GM12878 (cell line): Measurements from ENCODE around the gene ANKMY2. TPM values are rescaled to one million over a fixed set of nuclear protein-coding genes. Genes with fewer than 3 reads are reported as not detected.

Experiments
- ATAC-seq: fragments of 200-7000 bp; cut with Tn5 transposase; 3 replicates; pipeline ENCODE4 v1.9.1; 2020; ENCODE audit warnings: mild to moderate bottlenecking, moderate library complexity
- BruUV-seq: library from RNA; stranded (reverse); fragments of 400-500 nt; replicated peaks from 2 replicates; lab custom pipeline; 2021; lab: Mats Ljungman, UMichigan
- CTCF ChIA-PET: fragments of 300-600 bp; sonication (Branson Sonifier 250); formaldehyde crosslinking; extraction: SDS; loops from one replicate; lab custom pipeline; 2021; ENCODE audit warnings: inconsistent platforms; lab: Yijun Ruan, JAX
- POLR2A ChIA-PET: fragments of 350-600 bp; formaldehyde crosslinking; extraction: SDS; loops from one replicate; lab custom pipeline; 2021; ENCODE audit warnings: inconsistent platforms; lab: Charles Lee
- RAD21 ChIA-PET: fragments of 300-600 bp; sonication (Branson Sonifier 250); formaldehyde crosslinking; loops from one replicate; lab custom pipeline; 2023; ENCODE audit warnings: antibody characterized with exemption; ENCODE audit not compliant: unreplicated experiment; lab: Charles Lee
- SMC1A ChIA-PET: fragments of 300-600 bp; sonication (Branson Sonifier 250); formaldehyde crosslinking; loops from one replicate; lab custom pipeline; 2023; ENCODE audit not compliant: unreplicated experiment, uncharacterized antibody; lab: Charles Lee
- DNase-seq: peaks from one replicate; pipeline ENCODE4 v3.0.0-alpha.2; 2011; ENCODE audit warnings: low read depth, low spot score
- FAIRE-seq: peaks from 3 replicates; lab custom pipeline; 2011; peaks lifted over from hg19 to GRCh38; lab: Jason Lieb, UNC
- H2AFZ ChIP-seq: 2 replicates; pipeline ENCODE4 v1.6.0; 2011; ENCODE audit warnings: low read depth, low read length, control low read depth; ENCODE audit not compliant: control insufficient read depth
- H3K27ac ChIP-seq: 2 replicates; pipeline ENCODE4 v1.5.1; 2011; ENCODE audit warnings: control low read depth; ENCODE audit not compliant: control insufficient read depth, insufficient read depth
- H3K27me3 ChIP-seq, 2 experiments: replicated peaks in 1 of 2; 2 replicates each; pipeline versions ENCODE4 v1.6.0 to v1.6.1; 2011; ENCODE audit warnings: low read length in 1 of 2; ENCODE audit not compliant: control insufficient read depth in 2 of 2, insufficient read depth in 2 of 2
- H3K36me3 ChIP-seq, 2 experiments: 2 replicates each; pipeline ENCODE4 v1.5.1; 2011; ENCODE audit warnings: low read length in 1 of 2; ENCODE audit not compliant: control insufficient read depth in 2 of 2, insufficient read depth in 2 of 2
- H3K4me1 ChIP-seq: 2 replicates; pipeline ENCODE4 v1.6.1; 2011; ENCODE audit warnings: mild to moderate bottlenecking, low read length, moderate library complexity, mixed read lengths; ENCODE audit not compliant: control insufficient read depth, insufficient read depth
- H3K4me2 ChIP-seq: 2 replicates; pipeline ENCODE4 v1.6.0; 2011; ENCODE audit warnings: control low read depth; ENCODE audit not compliant: control insufficient read depth, insufficient read depth
- H3K4me3 ChIP-seq: fragments of 200-600 bp; sonication (generic); 2 replicates; pipeline ENCODE4 v1.5.1; 2016
- H3K79me2 ChIP-seq: 2 replicates; pipeline ENCODE4 v1.6.0; 2011; ENCODE audit warnings: low read length; ENCODE audit not compliant: control insufficient read depth, insufficient read depth
- H3K9ac ChIP-seq: 2 replicates; pipeline ENCODE4 v1.8.0; 2011; ENCODE audit warnings: low read length, control low read depth, mixed read lengths; ENCODE audit not compliant: control insufficient read depth, insufficient read depth
- H3K9me3 ChIP-seq: replicated peaks from 3 replicates; pipeline ENCODE4 v1.5.1; 2011; ENCODE audit warnings: mild to moderate bottlenecking, low read length; ENCODE audit not compliant: control insufficient read depth, insufficient read depth
- H4K20me1 ChIP-seq: 2 replicates; pipeline ENCODE4 v1.6.0; 2011; ENCODE audit not compliant: control insufficient read depth, insufficient read depth
- BCL3 ChIP-seq: IDR thresholded peaks from 2 replicates; pipeline ENCODE4 v1.6.1; 2011; ENCODE audit warnings: borderline replicate concordance, low read depth, mild to moderate bottlenecking, moderate library complexity, low read length; ENCODE audit not compliant: insufficient read depth, poor library complexity, severe bottlenecking
- CHD4 ChIP-seq: fragments of 200-600 bp; sonication (generic); IDR thresholded peaks from 2 replicates; pipeline ENCODE4 v1.6.1; 2016; ENCODE audit warnings: mild to moderate bottlenecking
- HCFC1 ChIP-seq: fragments of 150-350 bp; IDR thresholded peaks from 2 replicates; pipeline ENCODE4 v1.6.1; 2014; ENCODE audit warnings: low read length
- MEF2A ChIP-seq: IDR thresholded peaks from 2 replicates; pipeline ENCODE4 v1.6.1; 2011; ENCODE audit warnings: low read depth, mild to moderate bottlenecking, low read length, moderate library complexity; ENCODE audit not compliant: insufficient read depth
- NFYB ChIP-seq: IDR thresholded peaks from 2 replicates; pipeline ENCODE4 v1.6.1; 2011; ENCODE audit warnings: low read depth, mild to moderate bottlenecking, low read length, improper control_type of control experiment, moderate library complexity; ENCODE audit not compliant: insufficient read depth
- PKNOX1 ChIP-seq: fragments of 450-650 bp; IDR thresholded peaks from 2 replicates; pipeline ENCODE4 v1.6.1; 2016; ENCODE audit warnings: mild to moderate bottlenecking
- PML ChIP-seq: IDR thresholded peaks from 2 replicates; pipeline ENCODE4 v1.6.1; 2012; ENCODE audit warnings: low read length, inconsistent platforms
- POU2F2 ChIP-seq: IDR thresholded peaks from 3 replicates; pipeline ENCODE4 v1.6.1; 2011; ENCODE audit warnings: low read depth, mild to moderate bottlenecking, low read length, borderline replicate concordance
- SMAD5 ChIP-seq: IDR thresholded peaks from 2 replicates; pipeline ENCODE4 v1.6.1; 2016; ENCODE audit warnings: antibody characterized with exemption, low read depth
- SPI1 ChIP-seq: IDR thresholded peaks from 2 replicates; pipeline ENCODE4 v1.6.1; 2011; ENCODE audit warnings: low read depth, mild to moderate bottlenecking, low read length, moderate library complexity, borderline replicate concordance; ENCODE audit not compliant: insufficient read depth
- STAT3 ChIP-seq: IDR thresholded peaks from 2 replicates; pipeline ENCODE4 v1.6.1; 2011; ENCODE audit warnings: low read depth, low read length, improper control_type of control experiment
- TCF7 ChIP-seq: IDR thresholded peaks from 2 replicates; pipeline ENCODE4 v1.6.1; 2014; ENCODE audit warnings: antibody characterized with exemption, borderline replicate concordance
- USF1 ChIP-seq: IDR thresholded peaks from 2 replicates; pipeline ENCODE4 v1.6.1; 2011; ENCODE audit warnings: borderline replicate concordance, low read depth, mild to moderate bottlenecking, moderate library complexity, mixed read lengths, low read length; ENCODE audit not compliant: insufficient read depth; ENCODE audit errors: extremely low read length
- ZNF217 ChIP-seq: fragments of 450-650 bp; IDR thresholded peaks from 2 replicates; pipeline ENCODE4 v1.6.1; 2017; ENCODE audit warnings: antibody characterized with exemption, mild to moderate bottlenecking
- WGBS: methylation state at CpG from one replicate; pipeline ENCODE4 v1.1.6; 2016; ENCODE audit warnings: low lambda C conversion rate; ENCODE audit not compliant: insufficient replicate concordance, insufficient coverage; ENCODE audit errors: missing lambda C conversion rate; 5-methylcytosine and 5-hydroxymethylcytosine counted together
- in situ Hi-C: fragments of 300-500 bp; cut with MboI; formaldehyde crosslinking; loops from 9 replicates; pipeline ENCODE4 v1.14.3; 2018; ENCODE audit warnings: mixed read lengths
- intact Hi-C: fragments of 100-400 bp; cut with micrococcal nuclease; formaldehyde crosslinking; loops from one replicate; pipeline ENCODE4 v1.14.2; 2022; ENCODE audit not compliant: unreplicated experiment
- polyA plus RNA-seq, 11 experiments: library from polyadenylated mRNA; depleted of rRNA in 4 of 11; unstranded in 6 of 11; stranded (reverse) in 5 of 11; fragments of >200 nt; fragmentation: Nextera tagmentation in 4 of 11; fragmentation: Illumina TruSeq in 1 of 11; extraction: Ambion mirVana in 4 of 11; extraction: Trizol in 1 of 11; gene quantifications; 1 replicate in 1 of 11; 2 replicates in 10 of 11; pipeline versions ENCODE4 v1.2.1 to v1.2.3, GENCODE V29; 2011 to 2016; ENCODE audit warnings: inconsistent platforms in 2 of 11, missing spikeins in 2 of 11, low read depth in 1 of 11
- total RNA-seq, 4 experiments: library from RNA; depleted of rRNA in 3 of 4; stranded (reverse); fragments of >200 nt in 3 of 4; fragmentation: Illumina TruSeq in 1 of 4; extraction: Trizol in 1 of 4; gene quantifications; 2 replicates each; pipeline versions ENCODE4 v1.2.1 to v1.2.3, GENCODE V29; 2013 to 2021

ANKMY2 gene
- total and polyA plus RNA-seq, 10 of the 15 experiments (the other 5 are each of a cell fraction or from before 2014, with no cell fraction given): 0.10 to 0.48 (median 0.29) TPM

- intact Hi-C loops: no loop called here
- no peak overlapping the region for H3K4me3 ChIP-seq
- no peak overlapping the region for H3K4me2 ChIP-seq
- DNase-seq (no peak), ATAC-seq (no peak), FAIRE-seq (no peak)
- BruUV-seq: no TSS peak
- no peak overlapping the region for H3K27ac ChIP-seq
- ChIA-PET POLR2A (no interaction called here), RAD21 (no interaction called here), SMC1A (no interaction called here)
- H3K9me3 ChIP-seq: no peaks in the 10 kb centered on the region; the same call in 2 of the 3 replicates
- H3K79me2 ChIP-seq: no peaks in the 10 kb centered on the region
- H3K27me3 ChIP-seq: no peaks in the 10 kb centered on the region
- H3K4me1 ChIP-seq: no peaks in the 10 kb centered on the region
- H4K20me1 ChIP-seq: no peaks in the 10 kb centered on the region
- in situ Hi-C loops: no loop called here
- no peaks in the 10 kb centered on the region for H3K36me3 ChIP-seq
- H3K9ac ChIP-seq: no peak overlapping the region
- TF ChIP-seq STAT3 (no peak), CHD4 (no peak), USF1 (no peak)
- TF ChIP-seq, all 136 proteins: peak for 0
- no peak overlapping the region for H2AFZ ChIP-seq
- CTCF ChIA-PET: no interaction called here
- 68% methylated on average over 11 of the region's 11 CpGs for WGBS
Observed at GRCh38 chr7:16668049-16668858, 22.7 kb upstream of the ANKMY2 start.

GRCh38 chr7:16667355-16667754, 21.8 kb upstream of the ANKMY2 start:
- CTCF ChIA-PET: no interaction called here
- TF ChIP-seq PKNOX1 (no peak), PML (no peak), POU2F2 (no peak), MEF2A (no peak), BCL3 (no peak), NFYB (no peak), SPI1 (no peak), TCF7 (no peak), HCFC1 (no peak), ZNF217 (no peak), SMAD5 (no peak)

More at GRCh38 chr7:16667355-16667754, 21.8 kb upstream of the ANKMY2 start:
- Histone ChIP-seq H3K4me2 (no peak overlapping the region), H3K27me3 (no peaks in the 10 kb centered on the region), H4K20me1 (no peaks in the 10 kb centered on the region), H3K79me2 (no peaks in the 10 kb centered on the region), H3K27ac (no peak overlapping the region), H3K9ac (no peak overlapping the region), H3K4me1 (no peaks in the 10 kb centered on the region), H3K9me3 (no peaks in the 10 kb centered on the region), H3K36me3 (no peaks in the 10 kb centered on the region), H2AFZ (no peak overlapping the region), H3K4me3 (no peak overlapping the region)
- ATAC-seq: no peak
- no TSS peak for BruUV-seq
- no peak for DNase-seq
- SMC1A ChIA-PET: no interaction called here
- intact Hi-C loops (no loop called here), in situ Hi-C loops (no loop called here)
- RAD21 ChIA-PET: no interaction called here
- POLR2A ChIA-PET: no interaction called here
- WGBS: 89% methylated on average over 3 of the region's 3 CpGs
- FAIRE-seq: no peak
